HG03025 (cell line): ENCODE results near the gene XPR1.
A peak's percentile ranks its signal among the peaks of the same experiment; 100 is the strongest.
"Not testable (repeated sequence)": the region's sequence is repeated elsewhere in the genome, so short reads cannot be mapped to it uniquely, and the experiment has no call there.

ENCODE experiments used
- ATAC-seq: cut with Tn5 transposase; IDR thresholded peaks from one replicate; pipeline ENCODE4 v1.9.1; 2021; ENCODE audit warnings: mild to moderate bottlenecking, moderate library complexity; ENCODE audit not compliant: unreplicated experiment, low FRiP score

Gene XPR1

DNA sequence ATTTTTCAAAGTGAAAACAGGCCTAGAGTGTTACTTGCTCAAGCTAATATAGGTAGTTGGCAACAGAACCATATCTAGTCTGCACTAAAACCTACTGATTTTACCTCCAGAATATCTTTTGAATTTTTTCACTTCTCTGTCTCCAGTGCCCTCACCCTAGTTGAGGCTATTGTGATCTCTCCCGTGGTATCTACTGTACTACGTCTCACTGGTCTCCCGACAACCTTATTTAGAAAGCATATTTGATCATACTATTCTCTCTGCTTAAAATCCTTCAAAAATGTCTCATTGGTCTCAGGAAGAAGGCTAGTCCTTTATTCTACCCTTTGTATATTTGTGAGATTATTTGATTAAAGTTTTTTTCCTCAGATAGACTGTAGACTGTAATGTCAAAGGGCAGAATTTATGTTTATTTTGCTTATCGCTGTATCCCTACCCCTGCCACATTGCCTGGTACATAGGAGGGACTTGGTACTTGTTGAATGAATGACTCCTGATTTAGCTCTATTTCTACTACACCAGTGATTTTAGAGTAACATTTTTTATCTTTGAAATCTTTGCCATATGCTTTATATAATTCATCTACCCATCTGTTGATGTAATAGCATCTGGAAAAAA, 145.4 kb downstream of the XPR1 start:
- no peak for ATAC-seq

DNA sequence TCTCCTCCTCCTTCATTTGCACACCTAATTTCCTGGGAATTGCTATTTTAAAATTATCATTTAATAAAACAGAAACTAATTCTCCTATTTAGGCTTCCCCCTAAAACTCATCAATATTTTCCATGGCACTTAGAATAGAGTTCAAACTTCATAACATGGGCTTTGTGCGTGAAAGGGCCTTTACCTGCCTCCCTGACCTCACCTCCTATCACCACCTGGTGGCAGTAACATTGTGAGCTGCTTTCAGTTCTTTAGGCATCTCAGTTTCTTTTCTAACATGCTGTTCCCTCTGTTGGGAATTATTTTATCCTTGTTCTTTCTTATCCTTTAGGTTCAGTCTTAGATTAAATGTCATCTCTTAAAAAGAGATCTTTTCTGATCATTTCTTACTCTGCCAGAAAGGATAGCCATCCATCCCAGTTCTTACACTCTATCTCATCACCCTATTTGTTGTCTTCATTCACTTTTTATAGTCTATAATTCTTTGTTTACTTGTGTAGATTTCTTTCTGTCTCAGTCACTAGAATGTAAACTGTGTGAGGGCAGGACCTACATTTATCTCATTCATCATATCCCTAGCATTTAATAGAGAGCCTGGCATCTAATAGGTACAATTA, 147.1 kb downstream of the XPR1 start:
- ATAC-seq: no peak

DNA sequence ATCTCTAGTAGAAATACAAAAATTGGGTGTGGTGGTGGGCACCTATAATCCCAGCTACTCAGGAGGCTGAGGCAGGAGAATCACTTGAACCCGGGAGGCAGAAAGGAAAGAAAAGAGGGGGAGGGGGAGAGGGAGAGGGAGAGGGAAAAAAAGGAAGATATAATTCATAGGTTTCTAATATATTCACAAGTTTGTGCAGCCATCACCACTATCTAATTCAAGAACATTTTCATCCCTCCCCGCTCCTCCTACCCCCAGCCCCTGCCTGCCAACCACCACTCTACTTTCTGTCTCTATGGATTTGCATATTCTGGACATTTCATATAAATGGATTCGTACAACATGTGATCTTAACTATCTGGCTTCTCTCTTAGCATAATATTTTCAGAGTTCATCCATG, 147.8 kb downstream of the XPR1 start:
- no peak for ATAC-seq

DNA sequence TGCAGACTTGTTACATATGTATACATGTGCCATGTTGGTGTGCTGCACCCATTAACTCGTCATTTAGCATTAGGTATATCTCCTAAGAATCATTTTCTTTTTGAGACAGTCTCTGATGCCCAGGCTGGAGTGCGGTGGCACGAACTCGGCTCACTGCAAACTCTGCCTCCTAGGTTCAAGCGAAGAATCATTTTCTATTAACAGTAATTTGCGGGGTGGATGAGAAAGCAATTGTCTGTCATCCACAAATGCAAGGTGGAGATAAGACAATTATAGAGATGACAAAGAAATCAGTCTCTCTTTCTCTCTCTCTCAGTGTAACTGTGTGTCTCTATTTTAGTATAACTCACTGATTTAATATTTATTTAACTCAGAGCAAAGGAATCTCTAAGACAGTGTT, 149.9 kb downstream of the XPR1 start:
- no peak for ATAC-seq

- no peak for ATAC-seq
These were observed 153.5 kb downstream of the XPR1 start for GRCh38 chr1:180785291-180785690.

DNA sequence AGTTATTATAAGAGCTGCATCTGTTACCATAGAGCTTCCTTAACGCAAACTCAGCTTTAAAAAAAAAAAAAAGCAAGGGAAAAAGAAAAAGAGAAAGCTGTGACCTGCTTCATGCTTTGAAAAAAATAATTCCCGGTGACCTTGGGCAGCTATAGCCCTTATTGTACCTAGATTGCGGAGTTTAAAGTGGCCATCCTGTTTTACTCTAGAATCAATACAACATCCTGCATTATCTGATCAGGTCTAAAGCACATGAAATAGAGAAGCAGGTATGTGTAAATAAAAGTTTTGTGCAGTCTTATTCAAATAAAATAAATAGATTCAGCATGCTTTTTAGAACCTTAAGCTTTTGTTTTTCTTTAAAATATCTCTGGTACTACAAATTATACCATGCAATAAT, 154.1 kb downstream of the XPR1 start:
- ATAC-seq: no peak

DNA sequence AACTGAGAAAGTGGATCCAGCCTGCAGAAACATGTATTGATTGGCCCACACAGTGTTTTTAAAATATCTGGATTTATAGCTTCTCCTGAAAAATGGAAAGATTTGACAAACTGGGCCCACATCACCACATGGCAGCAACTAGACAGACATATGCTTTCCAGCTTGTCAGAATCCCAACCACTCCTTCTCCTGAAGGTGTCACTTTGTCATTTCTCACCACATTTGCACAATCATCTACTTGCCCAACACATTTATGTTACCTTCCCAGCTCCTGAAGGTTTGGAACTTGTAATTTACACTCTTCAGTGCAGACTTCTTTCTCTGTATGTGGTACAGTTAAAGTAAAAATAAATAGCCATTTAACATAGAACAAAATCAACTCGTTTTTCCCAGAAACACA, 154.8 kb downstream of the XPR1 start:
- no peak for ATAC-seq

GRCh38 chr1:180787628-180788307, 155.9 kb downstream of the XPR1 start:
- ATAC-seq: no peak

- ATAC-seq: no peak
These were observed 157.6 kb downstream of the XPR1 start for GRCh38 chr1:180789460-180789859.

- ATAC-seq: not testable (repeated sequence)
These were observed 159.3 kb downstream of the XPR1 start for GRCh38 chr1:180791152-180791551.

DNA sequence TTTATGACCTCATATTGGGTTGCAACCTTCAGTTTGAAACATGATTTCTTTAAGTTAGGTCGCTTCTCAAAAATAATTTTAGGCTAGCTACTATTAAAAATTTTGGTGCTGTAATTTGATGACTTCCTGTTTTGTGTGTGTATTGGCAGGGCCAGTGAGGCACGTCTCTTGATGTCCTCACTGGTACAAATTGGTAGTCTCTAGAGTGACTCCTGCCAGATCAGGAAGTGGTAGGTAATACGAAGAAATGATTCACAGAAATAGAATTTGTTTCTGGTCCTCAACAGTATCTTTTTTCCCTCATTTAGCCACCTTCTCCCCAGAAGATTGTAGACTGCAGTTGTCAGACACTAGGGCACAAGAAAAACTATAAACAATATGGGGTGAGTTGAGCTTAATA, 160.0 kb downstream of the XPR1 start:
- ATAC-seq: no peak

- no peak for ATAC-seq
These were observed 161.6 kb downstream of the XPR1 start for GRCh38 chr1:180793451-180793850.

DNA sequence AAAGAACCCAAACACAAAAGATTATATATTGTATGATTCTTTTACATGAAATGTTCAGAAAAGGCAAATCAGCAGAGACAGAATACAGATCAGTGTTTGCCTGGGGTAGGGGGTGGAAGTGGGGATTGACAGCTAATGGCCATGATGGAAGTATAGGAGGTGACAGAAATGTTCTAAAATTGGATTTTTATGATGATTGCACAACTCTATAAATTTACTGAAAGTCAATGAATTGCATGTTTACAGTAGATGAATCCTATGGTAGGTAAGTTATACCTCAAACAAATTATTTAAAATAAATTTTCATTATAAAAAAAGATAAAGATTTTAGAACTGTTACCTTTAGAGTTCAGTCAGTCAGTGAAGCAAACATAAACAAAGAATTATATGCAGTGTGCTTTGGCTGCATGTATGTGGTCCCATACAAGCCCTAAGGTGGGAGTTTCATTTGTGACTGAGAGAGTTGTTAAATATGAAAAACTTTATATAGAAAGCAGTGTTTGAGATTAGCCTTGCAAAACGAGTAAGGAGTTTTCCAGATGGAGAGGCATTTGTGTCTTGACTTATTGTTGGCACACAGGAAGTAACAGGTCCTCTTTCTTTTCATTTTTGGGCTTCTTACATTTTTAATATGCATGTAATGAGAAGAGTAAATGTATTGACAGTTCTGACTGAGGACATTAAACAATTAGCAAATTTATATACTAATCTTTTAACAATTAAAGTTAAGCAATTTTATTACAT, 165.2 kb downstream of the XPR1 start:
- ATAC-seq: no peak

- ATAC-seq: no peak
These were observed 169.1 kb downstream of the XPR1 start for GRCh38 chr1:180800945-180801344.

DNA sequence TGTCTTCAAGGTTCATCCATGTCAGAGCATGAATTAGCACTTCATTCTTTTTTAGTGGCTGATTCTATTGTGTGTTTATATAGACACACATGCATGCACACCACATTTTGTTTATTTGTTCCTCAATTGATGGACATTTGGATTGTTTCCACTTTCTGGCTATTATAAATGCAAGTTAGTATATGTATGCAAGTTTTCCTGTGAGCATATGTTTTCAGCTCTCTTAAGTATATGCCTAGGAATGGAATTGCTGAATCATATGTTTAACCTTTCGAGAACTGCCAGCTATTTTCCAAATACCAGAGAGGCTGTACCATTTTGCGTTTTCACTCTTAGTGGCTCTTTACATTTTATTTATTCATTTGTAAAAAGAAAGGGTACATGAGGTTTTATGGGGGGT, 171.0 kb downstream of the XPR1 start:
- ATAC-seq: no peak

- peak; percentile 64 for ATAC-seq
These were observed 173.5 kb downstream of the XPR1 start for GRCh38 chr1:180805316-180805715.

- ATAC-seq: no peak
These were observed 179.5 kb downstream of the XPR1 start for GRCh38 chr1:180811298-180811697.

DNA sequence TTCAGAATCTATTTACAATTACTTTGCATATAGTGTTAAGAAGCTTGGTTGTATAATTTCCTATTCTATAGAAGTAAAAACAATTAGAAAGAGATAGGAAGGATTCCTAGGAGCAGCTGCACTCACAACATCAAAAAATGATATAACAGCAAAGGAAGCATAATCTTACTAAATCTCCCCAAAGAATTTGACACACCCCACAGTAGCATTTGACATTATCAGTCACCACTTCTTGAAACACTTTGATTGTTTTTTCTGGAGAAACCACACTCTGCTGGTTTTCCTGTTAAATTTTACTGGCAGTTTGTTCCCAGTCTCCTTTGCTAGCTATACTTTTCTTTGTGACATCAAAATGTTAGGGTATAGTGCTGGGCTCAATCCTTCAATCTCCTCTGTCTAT, 180.1 kb downstream of the XPR1 start:
- ATAC-seq: no peak

GRCh38 chr1:180814258-180814657, 182.4 kb downstream of the XPR1 start:
- ATAC-seq: no peak

DNA sequence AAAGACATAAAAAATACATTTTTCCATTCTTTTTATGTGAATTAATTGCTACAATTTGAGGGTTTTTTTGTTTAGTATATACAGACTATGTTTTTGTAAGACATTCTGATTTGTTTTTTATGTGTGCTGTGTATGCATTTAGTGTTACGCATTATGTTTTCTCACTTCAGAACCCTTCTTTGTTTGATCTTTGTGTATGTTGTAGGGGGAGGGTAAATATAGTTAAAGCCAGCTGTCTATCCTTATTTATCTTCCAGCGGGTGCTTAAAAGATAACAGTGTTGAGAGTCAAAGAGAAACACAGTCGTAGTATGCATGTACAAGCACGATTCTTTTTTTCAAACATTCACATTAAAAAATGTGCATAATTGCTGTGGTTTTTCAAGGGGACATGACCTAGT, 183.4 kb downstream of the XPR1 start:
- no peak for ATAC-seq

GRCh38 chr1:180816132-180816531, 184.3 kb downstream of the XPR1 start:
- no peak for ATAC-seq
